Activated CD4-positive, alpha-beta memory T cell treated with anti-CD3 and anti-CD28 coated beads for 36 hours (primary cell): ENCODE results near the gene RPL32. TPM values are rescaled to one million over a fixed set of nuclear protein-coding genes. Genes with fewer than 3 reads are reported as not detected.

Source experiments
- total RNA-seq, 2 experiments: library from RNA; stranded (reverse); gene quantifications; one replicate each; pipeline ENCODE4 v1.2.3, GENCODE V29; 2021

The RPL32 gene
- total RNA-seq, 2 experiments from 2014 or later = 2,505 to 2,560 TPM

Other genes with a start within 250 kb of the RPL32 start
- 10 to 100 TPM; 64.6 to 66.9 TPM for gene RAF1, start 177.4 kb downstream of the RPL32 start, total RNA-seq
- not detected for gene TMEM40, start 82.3 kb downstream of the RPL32 start, total RNA-seq
- 1 to 10 TPM; 1.2 to 1.6 TPM for gene CAND2, start 44.9 kb downstream of the RPL32 start, total RNA-seq
- 10 to 100 TPM; 42.5 to 43.8 TPM for gene IQSEC1, start 231.9 kb upstream of the RPL32 start, total RNA-seq